HepG2 (cell line): ENCODE measurements around the gene ASMT. TPM values are rescaled to one million over a fixed set of nuclear protein-coding genes. Genes with fewer than 3 reads are reported as not detected.

Source experiments
- ATAC-seq: fragments of 200-7000 bp; cut with Tn5 transposase; 3 replicates; pipeline ENCODE4 v1.9.1; 2020; ENCODE audit warnings: mild to moderate bottlenecking, moderate library complexity
- BruUV-seq: library from RNA; stranded (reverse); fragments of 400-500 nt; replicated peaks from 2 replicates; lab custom pipeline; 2021; lab: Mats Ljungman, UMichigan
- CTCF ChIA-PET: fragments of 300-600 bp; formaldehyde crosslinking; extraction: SDS; loops from one replicate; lab custom pipeline; 2021; ENCODE audit warnings: low total read pairs, inconsistent platforms, low intra/inter-chr PET ratio; lab: Yijun Ruan, JAX
- POLR2A ChIA-PET: fragments of 350-600 bp; sonication (Branson Sonifier 250); formaldehyde crosslinking; loops from one replicate; lab custom pipeline; 2020; ENCODE audit warnings: antibody characterized with exemption, inconsistent platforms; lab: Yijun Ruan, JAX
- DNase-seq: peaks from one replicate; pipeline ENCODE4 v3.0.0-alpha.2; 2015; ENCODE audit warnings: low spot score
- FAIRE-seq: peaks from 3 replicates; lab custom pipeline; 2011; peaks lifted over from hg19 to GRCh38; lab: Jason Lieb, UNC
- H2AFZ ChIP-seq: one replicate; pipeline ENCODE4 v1.6.1; 2011; ENCODE audit warnings: low read length, inconsistent platforms
- H3K27ac ChIP-seq: fragments of 300-600 bp; 3 replicates; pipeline ENCODE4 v1.8.0; 2011; ENCODE audit warnings: mixed run types, mild to moderate bottlenecking, mixed read lengths, low read length, inconsistent platforms; ENCODE audit not compliant: insufficient read depth; ENCODE audit errors: extremely low read length
- H3K27me3 ChIP-seq, 2 experiments: fragments of 200-600 bp in 1 of 2; 2 replicates in 1 of 2; 3 replicates in 1 of 2; pipeline versions ENCODE4 v1.6.0 to v1.8.0; 2011; ENCODE audit warnings: low read length in 2 of 2, mild to moderate bottlenecking in 2 of 2, moderate library complexity in 2 of 2, inconsistent platforms in 1 of 2; ENCODE audit not compliant: insufficient read depth in 2 of 2, control insufficient read depth in 1 of 2
- H3K36me3 ChIP-seq, 2 experiments: fragments of 200-600 bp in 1 of 2; replicated peaks in 1 of 2; 2 replicates in 1 of 2; 3 replicates in 1 of 2; pipeline versions ENCODE4 v1.5.1 to v1.8.0; 2011; ENCODE audit warnings: low read length in 2 of 2, inconsistent platforms in 1 of 2; ENCODE audit not compliant: insufficient read depth in 2 of 2, control insufficient read depth in 1 of 2
- H3K4me1 ChIP-seq: 2 replicates; pipeline ENCODE4 v1.5.1; 2012; ENCODE audit warnings: low read length, inconsistent platforms; ENCODE audit not compliant: insufficient read depth
- H3K4me2 ChIP-seq: 2 replicates; pipeline ENCODE4 v1.6.0; 2011; ENCODE audit warnings: low read depth, low read length, inconsistent platforms
- H3K4me3 ChIP-seq, 3 experiments: fragments of 200-600 bp in 1 of 3; sonication (generic), shearing (Covaris generic) in 1 of 3; replicated peaks in 1 of 3; 2 replicates each; pipeline ENCODE4 v1.5.1; 2011 to 2016; ENCODE audit warnings: low read length in 3 of 3, inconsistent platforms in 2 of 3, low read depth in 2 of 3, mild to moderate bottlenecking in 2 of 3, control low read depth in 1 of 3, mixed read lengths in 1 of 3; ENCODE audit not compliant: insufficient read depth in 1 of 3
- H3K79me2 ChIP-seq: one replicate; pipeline ENCODE4 v1.6.1; 2011; ENCODE audit warnings: low read length, inconsistent platforms; ENCODE audit not compliant: insufficient read depth
- H3K9ac ChIP-seq: 2 replicates; pipeline ENCODE4 v1.6.0; 2011; ENCODE audit warnings: mild to moderate bottlenecking, low read depth, low read length, inconsistent platforms; ENCODE audit not compliant: insufficient read depth
- H3K9me3 ChIP-seq: 2 replicates; pipeline ENCODE4 v1.5.1; 2012; ENCODE audit warnings: mild to moderate bottlenecking, low read length
- H4K20me1 ChIP-seq: 2 replicates; pipeline ENCODE4 v1.6.0; 2011; ENCODE audit warnings: inconsistent platforms, mild to moderate bottlenecking, low read length, moderate library complexity; ENCODE audit not compliant: insufficient read depth
- KLF11 ChIP-seq: IDR thresholded peaks from 2 replicates; pipeline ENCODE4 v1.6.1; 2016; ENCODE audit warnings: missing compliant biosample characterization
- NFYB ChIP-seq: sonication (generic); formaldehyde crosslinking; IDR thresholded peaks from 2 replicates; pipeline ENCODE4 v1.4.0; 2020; ENCODE audit warnings: missing genetic modification reagents
- WIZ ChIP-seq: sonication (generic); formaldehyde crosslinking; IDR thresholded peaks from 2 replicates; pipeline ENCODE4 v1.5.1; 2020; ENCODE audit warnings: mild to moderate bottlenecking, missing genetic modification reagents
- ZFP1 ChIP-seq: IDR thresholded peaks from 2 replicates; pipeline ENCODE4 v1.6.1; 2016
- ZNF3 ChIP-seq: IDR thresholded peaks from 2 replicates; pipeline ENCODE4 v1.7.0; 2017; ENCODE audit warnings: inconsistent platforms
- ZNF354B ChIP-seq: sonication (generic); formaldehyde crosslinking; IDR thresholded peaks from 2 replicates; pipeline ENCODE4 v1.8.0; 2022; ENCODE audit warnings: mild to moderate bottlenecking, missing genetic modification reagents
- ZNF383 ChIP-seq: sonication (generic); formaldehyde crosslinking; IDR thresholded peaks from 2 replicates; pipeline ENCODE4 v1.4.0; 2020; ENCODE audit warnings: missing genetic modification reagents, mild to moderate bottlenecking, borderline replicate concordance
- WGBS: methylation state at CpG from one replicate; pipeline ENCODE4 v1.1.6; 2017; ENCODE audit warnings: low lambda C conversion rate; 5-methylcytosine and 5-hydroxymethylcytosine counted together
- in situ Hi-C: cut with HindIII; loops from 2 replicates; pipeline ENCODE4 v1.10.0; 2017; ENCODE audit warnings: low pct_unique_long_range_greater_than_20kb; ENCODE audit not compliant: extremely low pct_ligation_motif_present
- intact Hi-C: fragments of 100-400 bp; cut with micrococcal nuclease; formaldehyde crosslinking; loops from one replicate; pipeline ENCODE4 v1.10.0; 2022; ENCODE audit not compliant: unreplicated experiment
- polyA plus RNA-seq, 8 experiments: library from polyadenylated mRNA; depleted of rRNA in 3 of 8; stranded (reverse) in 7 of 8; unstranded in 1 of 8; fragments of >200 nt; fragmentation: Illumina TruSeq in 4 of 8; extraction: Trizol in 4 of 8; gene quantifications; 2 replicates each; pipeline versions ENCODE4 v1.2.1 to v1.2.3, GENCODE V29; 2011 to 2016; ENCODE audit warnings: low read depth in 4 of 8, missing spikeins in 1 of 8, mixed read lengths in 1 of 8; ENCODE audit not compliant: insufficient read depth in 1 of 8
- total RNA-seq, 5 experiments: library from RNA; depleted of rRNA; stranded (reverse); fragments of >200 nt; fragmentation: Illumina TruSeq; extraction: Trizol; gene quantifications; 2 replicates each; pipeline ENCODE4 v1.2.3, GENCODE V29; 2016; ENCODE audit warnings: low read depth in 1 of 5
- TF ChIP-seq, protein P1 (sequence below): sonication (generic); formaldehyde crosslinking; IDR thresholded peaks from 2 replicates; pipeline ENCODE4 v1.5.0; 2020; ENCODE audit warnings: missing genetic modification reagents
- TF ChIP-seq, protein P2 (sequence below): sonication (generic); formaldehyde crosslinking; conservative IDR thresholded peaks from 2 replicates; pipeline ENCODE4 v1.4.0; 2020; ENCODE audit warnings: missing genetic modification reagents

The ASMT gene
- total and polyA plus RNA-seq, 2 of the 13 experiments (the other 11 are each of a cell fraction or from before 2014, with no cell fraction given) = 0.04 TPM; not detected in 1

DNA sequence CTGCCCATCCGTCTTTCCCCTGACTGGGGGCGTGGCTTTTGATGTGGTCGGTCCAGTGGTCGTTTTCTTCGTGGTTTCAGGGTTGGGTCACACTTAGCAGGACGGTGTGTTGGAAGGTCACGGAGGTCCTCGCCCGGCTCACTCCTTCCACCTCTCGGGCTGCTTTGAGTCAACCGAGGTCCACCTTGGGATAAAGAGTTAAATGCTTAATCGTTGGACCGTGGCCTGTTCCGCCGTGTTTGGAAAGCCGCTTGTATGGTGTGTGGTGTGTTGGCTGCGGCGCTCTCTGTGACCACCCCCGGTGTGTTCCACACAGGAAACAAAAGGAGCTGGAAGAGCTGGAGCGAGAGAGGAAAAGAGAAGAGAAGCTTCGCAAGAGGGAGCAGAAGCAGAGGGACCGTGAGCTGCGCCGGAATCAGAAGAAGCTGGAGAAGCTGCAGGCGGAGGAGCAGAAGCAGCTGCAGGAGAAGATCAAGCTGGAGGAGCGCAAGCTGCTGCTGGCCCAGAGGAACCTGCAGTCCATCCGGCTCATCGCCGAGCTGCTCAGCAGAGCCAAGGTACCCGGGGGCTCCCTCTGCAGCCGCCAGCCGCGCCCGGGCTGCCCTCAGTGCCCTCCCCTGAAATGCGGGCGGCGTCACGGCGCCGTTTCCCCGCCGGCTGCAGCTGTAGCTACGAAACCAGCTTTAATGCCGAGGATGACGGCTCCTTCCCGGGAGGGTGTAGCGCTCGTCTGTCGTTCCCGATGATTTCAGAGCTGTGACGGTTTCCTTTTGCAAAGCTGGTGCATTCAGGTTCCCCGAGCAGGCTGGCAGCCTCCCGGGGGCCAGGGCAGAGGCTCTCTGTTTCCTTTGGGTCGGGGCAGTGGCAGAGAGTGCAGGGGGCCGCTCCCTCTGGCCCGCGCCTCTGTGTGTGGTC, 15.7 kb upstream of the ASMT start:
- Histone ChIP-seq H3K79me2 (peaks cover 18% of the 10 kb centered on the region), H3K27me3 (no peaks in the 10 kb centered on the region), H3K9ac (no peak overlapping the region), H3K27ac (no peak overlapping the region), H3K9me3 (no peaks in the 10 kb centered on the region), H2AFZ (no peak overlapping the region), H3K36me3 (peaks cover 39 to 78% of the 10 kb centered on the region in 2 experiments), H3K4me2 (no peak overlapping the region), H3K4me1 (no peaks in the 10 kb centered on the region), H4K20me1 (peaks cover 15% of the 10 kb centered on the region; the same call in 1 of the 2 replicates), H3K4me3 (no peak overlapping the region)
- in situ Hi-C loops = no loop called here
- ATAC-seq (no peak), FAIRE-seq (no peak), DNase-seq (no peak)
- 96% methylated on average over 54 of the region's 57 CpGs for WGBS
- BruUV-seq = no TSS peak
- TF ChIP-seq ZFP1 (CRISPR knock-in tag) (no peak), NFYB (CRISPR knock-in tag) (no peak), WIZ (no peak), ZNF383 (CRISPR knock-in tag) (no peak), ZNF354B (no peak), ZNF3 (CRISPR knock-in tag) (no peak), KLF11 (CRISPR knock-in tag) (no peak)
- TF ChIP-seq, protein P1, sequence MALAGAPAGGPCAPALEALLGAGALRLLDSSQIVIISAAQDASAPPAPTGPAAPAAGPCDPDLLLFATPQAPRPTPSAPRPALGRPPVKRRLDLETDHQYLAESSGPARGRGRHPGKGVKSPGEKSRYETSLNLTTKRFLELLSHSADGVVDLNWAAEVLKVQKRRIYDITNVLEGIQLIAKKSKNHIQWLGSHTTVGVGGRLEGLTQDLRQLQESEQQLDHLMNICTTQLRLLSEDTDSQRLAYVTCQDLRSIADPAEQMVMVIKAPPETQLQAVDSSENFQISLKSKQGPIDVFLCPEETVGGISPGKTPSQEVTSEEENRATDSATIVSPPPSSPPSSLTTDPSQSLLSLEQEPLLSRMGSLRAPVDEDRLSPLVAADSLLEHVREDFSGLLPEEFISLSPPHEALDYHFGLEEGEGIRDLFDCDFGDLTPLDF (CRISPR knock-in tag) = no peak
- TF ChIP-seq, protein P2, sequence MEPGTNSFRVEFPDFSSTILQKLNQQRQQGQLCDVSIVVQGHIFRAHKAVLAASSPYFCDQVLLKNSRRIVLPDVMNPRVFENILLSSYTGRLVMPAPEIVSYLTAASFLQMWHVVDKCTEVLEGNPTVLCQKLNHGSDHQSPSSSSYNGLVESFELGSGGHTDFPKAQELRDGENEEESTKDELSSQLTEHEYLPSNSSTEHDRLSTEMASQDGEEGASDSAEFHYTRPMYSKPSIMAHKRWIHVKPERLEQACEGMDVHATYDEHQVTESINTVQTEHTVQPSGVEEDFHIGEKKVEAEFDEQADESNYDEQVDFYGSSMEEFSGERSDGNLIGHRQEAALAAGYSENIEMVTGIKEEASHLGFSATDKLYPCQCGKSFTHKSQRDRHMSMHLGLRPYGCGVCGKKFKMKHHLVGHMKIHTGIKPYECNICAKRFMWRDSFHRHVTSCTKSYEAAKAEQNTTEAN (CRISPR knock-in tag) = no peak
- POLR2A ChIA-PET = no interaction called here
- CTCF ChIA-PET = no interaction called here
- intact Hi-C loops = no loop called here
